ENCODE data around the gene CCDC138.

CCDC138 gene

GRCh38 chr2:108898315-108899082 is 111.9 kb downstream of the CCDC138 start:
- DNase-seq: no peak

- no peak for DNase-seq
These were observed 118.1 kb downstream of the CCDC138 start for GRCh38 chr2:108904680-108905079.

GRCh38 chr2:108905176-108905575 is 118.6 kb downstream of the CCDC138 start:
- no peak for DNase-seq

- peak; percentile 33 for DNase-seq
These were observed 119.3 kb downstream of the CCDC138 start for GRCh38 chr2:108905906-108906305.

GRCh38 chr2:108906403-108907077 is 120.0 kb downstream of the CCDC138 start:
- peak; percentile 41 for DNase-seq

- DNase-seq: peak; percentile 46
These were observed 121.5 kb downstream of the CCDC138 start for GRCh38 chr2:108907822-108908712.

- no peak for DNase-seq
These were observed 122.1 kb downstream of the CCDC138 start for GRCh38 chr2:108908713-108909070.

- DNase-seq: no peak
These were observed 122.8 kb downstream of the CCDC138 start for GRCh38 chr2:108909275-108909823.

- no peak for DNase-seq
These were observed 123.5 kb downstream of the CCDC138 start for GRCh38 chr2:108910011-108910431.

GRCh38 chr2:108910541-108911396 is 124.2 kb downstream of the CCDC138 start:
- no peak for DNase-seq

GRCh38 chr2:108911401-108911800 is 124.8 kb downstream of the CCDC138 start:
- DNase-seq: no peak

- no peak for DNase-seq
These were observed 125.4 kb downstream of the CCDC138 start for GRCh38 chr2:108911807-108912628.

- no peak for DNase-seq
These were observed 126.0 kb downstream of the CCDC138 start for GRCh38 chr2:108912629-108912902.

GRCh38 chr2:108916122-108916795 is 129.7 kb downstream of the CCDC138 start:
- DNase-seq: peak; percentile 33

- DNase-seq: peak; percentile 27
These were observed 130.3 kb downstream of the CCDC138 start for GRCh38 chr2:108916796-108917421.

- peak; percentile 22 for DNase-seq
These were observed 131.0 kb downstream of the CCDC138 start for GRCh38 chr2:108917526-108917925.

- peak; percentile 35 for DNase-seq
These were observed 131.7 kb downstream of the CCDC138 start for GRCh38 chr2:108918156-108918874.

GRCh38 chr2:108918941-108919341 is 132.4 kb downstream of the CCDC138 start:
- DNase-seq: peak; percentile 45

- DNase-seq: peak; percentile 43
These were observed 133.2 kb downstream of the CCDC138 start for GRCh38 chr2:108919571-108920373.
